Fibroblast of skin of left quadriceps (primary cell): ENCODE measurements around the gene PSMA5.
"Not testable (repeated sequence)": the region's sequence is repeated elsewhere in the genome, so short reads cannot be mapped to it uniquely, and the experiment has no call there.

ENCODE experiments used
- DNase-seq, 2 experiments: peaks; one replicate each; pipeline ENCODE4 v3.0.0-alpha.2; 2013; ENCODE audit warnings: low read depth in 2 of 2

PSMA5 gene

DNA sequence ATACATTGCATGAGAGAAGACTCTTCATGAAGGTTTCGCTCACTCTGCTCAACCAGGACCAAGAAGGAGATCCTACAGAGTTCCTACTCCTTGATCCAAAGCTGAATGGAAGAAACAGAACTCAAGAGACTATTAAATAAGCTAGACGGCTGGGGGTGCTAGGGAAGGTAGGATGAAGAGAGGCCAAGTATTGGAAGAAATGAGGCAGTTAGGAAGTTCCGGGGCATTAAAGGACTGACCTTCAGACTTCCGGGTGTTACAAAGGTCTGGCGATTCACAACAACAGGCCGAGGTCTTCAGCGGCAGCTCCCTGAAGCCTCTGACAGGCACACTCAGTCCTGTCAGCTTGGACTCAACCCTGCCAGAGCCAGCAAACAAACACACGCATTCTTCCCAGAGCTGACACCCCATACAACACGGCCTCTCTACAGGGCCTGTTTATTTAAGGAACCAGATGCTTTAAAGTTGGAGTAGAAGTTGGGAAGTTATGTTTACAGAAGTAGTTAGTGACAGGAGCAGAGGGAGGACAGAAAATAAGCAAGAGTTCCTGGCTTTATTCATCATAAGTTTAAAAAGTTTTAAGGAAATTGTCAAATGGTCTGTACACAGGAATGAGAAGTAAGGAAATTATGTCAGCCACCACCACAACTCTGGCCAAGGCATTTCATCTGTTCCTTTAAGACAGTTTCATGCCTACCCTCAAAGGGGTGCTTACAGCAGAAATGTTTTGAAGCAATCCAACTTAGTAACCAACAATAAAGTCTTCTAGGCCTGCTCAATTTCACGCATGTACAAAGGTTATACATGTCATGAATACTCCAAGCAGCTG lies 33.2 kb downstream of the PSMA5 start:
- DNase-seq, result no peak

DNA sequence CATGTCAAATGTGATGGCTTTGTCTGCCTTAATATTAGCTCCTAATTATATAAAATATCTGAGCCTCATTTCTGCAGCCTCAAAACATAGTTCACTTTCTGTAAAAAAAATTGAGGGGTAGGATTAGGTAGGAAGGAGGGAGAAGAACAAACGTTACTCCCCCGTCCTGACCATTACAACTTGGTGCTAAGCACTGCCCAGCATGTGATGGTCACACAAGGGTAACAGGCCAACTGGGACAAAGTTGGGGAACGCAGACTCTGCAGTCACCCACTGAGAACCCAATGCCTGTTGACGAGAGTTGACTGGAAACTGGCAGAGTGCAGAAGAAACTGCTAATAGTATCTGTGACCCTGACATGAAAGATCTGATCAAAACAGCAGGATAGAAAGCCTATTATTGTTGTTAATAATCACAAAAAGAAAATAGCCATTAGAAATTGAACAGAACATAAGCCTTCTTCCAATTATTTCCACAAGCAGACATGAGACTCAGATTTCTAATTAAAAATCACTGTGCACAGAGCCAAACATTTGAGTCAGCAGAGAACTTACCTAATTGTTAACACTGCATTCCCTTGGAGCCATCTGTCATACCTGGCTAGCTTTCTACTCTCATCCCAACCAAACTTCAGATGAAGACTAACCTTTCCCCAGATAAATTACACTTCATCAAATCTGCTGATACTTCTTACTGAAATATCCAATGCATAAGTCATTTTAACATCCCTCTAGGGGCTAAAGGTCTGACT lies 34.0 kb downstream of the PSMA5 start:
- DNase-seq, result no peak

DNA sequence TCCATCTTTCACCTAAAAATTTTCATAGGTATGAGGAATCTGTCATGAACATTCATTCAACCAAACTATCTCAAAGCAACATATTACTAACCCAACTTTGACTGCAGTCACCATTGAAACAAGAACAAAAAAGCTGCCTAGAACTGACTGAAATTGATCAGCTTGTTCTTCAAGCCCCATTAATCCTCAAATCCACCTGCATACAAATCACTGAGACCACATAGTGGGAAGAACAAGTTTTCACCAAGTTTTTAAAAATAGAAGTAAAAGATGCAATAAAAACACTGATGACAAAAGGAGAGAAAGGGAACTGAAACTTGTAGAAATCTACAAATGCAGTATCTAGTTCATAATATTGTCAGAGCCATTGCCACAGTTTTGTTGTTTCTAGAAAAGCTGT lies 34.6 kb downstream of the PSMA5 start:
- DNase-seq, result no peak

DNA sequence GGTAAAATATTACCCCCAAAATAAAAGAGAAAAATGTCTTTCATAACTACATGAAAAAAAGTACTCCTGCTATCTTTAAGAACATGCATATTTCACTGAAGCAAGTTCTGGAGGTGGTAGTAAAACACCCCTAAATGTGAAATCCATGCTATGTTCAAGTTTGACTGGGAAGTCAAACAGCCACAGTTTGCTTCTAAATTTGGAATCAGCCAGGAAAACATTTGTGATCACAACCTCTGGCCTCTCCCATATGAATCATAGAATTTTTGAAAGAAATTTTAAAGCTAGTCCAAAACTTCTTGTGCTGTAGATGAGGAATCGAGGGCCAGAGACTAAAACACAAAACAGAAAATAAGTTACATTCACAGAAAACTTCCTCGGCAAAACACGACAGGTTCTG lies 35.1 kb downstream of the PSMA5 start:
- no peak for DNase-seq

DNA sequence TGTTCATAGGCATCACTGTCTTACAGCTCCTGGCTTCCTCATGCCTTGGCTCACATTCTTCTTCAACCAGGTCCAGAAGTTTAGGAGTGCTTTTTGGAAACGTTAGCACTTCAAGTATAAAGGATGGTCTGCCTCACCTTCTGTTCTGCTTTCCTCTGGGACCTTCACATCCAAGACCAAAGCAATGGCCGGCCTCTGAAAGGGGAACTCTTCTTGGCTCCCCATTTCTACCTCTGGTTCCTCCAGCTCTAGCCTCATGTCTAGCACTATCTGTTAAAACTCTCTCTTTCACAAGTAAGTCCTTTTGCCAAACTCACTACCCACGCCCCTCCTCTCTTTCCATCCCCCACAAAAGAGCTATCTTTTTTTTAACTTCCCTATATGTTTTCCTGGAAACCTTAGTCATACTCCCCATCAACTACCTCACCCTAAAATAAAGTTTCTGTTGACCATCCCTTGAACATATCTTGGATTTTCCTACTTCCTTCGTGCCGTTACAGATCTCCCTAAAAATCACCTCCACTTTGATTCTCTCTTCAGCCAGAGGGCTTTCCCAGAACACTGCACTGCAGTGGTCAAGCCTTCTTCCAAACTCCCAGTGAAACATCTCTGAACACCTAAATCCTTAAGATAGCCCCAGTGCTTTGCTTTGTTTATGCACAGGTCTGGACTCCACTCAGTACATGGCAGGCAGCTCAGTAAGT lies 36.5 kb downstream of the PSMA5 start:
- DNase-seq, result no peak

DNA sequence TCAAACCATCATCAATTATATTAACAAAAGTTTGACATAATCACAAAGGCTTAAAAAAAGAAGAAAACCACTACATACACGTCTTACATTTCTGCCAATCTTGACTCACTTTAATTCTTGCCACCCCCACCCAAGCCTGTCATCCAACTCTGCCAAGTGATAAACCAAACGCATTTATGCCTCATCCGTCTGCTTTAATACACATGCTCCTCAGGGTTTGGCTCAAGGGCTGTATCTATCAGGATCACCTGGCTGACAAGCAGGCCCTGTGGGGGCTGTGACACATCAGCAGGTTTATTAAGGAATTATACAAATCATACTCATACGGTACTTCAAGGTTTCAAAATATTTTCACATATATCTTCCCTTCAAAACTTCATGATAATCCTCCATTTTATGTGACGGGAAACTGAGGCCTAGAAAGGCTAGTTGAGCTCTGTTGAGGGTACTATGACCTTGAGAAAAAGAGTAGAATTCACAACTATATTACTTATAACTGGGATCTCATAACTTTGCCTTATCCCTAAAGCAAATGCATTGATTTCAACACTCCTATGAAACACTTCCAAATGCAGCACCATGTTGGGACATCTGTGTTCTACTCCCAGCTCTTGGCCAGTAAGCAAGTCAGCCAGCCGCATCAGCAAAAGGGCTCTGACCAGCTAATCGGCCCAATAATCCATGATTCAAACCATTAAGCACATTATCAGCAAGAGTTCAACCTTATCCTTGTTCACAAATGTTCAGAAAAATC lies 37.2 kb downstream of the PSMA5 start:
- no peak for DNase-seq

DNA sequence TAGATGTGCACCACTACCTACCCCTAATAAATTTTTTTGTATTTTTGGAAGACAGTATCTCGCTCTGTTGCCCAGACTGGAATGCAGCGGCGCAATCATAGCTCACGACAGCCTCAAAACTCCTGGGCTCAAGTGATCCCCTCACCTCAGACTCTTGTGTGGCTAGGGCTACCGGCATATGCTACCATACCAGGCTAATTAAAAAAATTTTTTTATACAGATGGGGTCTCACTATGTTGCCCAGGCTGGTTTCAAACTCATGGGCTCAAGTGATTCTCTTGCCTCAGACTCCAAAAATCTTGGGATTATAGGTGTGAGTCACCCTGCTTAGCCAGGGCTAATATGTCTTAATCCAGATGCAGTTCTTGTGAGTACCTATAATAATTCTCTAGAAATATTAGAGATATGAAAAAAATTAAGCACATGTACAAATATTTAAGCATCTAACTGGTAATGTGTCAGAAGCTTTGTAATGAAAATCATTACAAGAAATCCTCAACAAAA lies 38.0 kb downstream of the PSMA5 start:
- no peak for DNase-seq

DNA sequence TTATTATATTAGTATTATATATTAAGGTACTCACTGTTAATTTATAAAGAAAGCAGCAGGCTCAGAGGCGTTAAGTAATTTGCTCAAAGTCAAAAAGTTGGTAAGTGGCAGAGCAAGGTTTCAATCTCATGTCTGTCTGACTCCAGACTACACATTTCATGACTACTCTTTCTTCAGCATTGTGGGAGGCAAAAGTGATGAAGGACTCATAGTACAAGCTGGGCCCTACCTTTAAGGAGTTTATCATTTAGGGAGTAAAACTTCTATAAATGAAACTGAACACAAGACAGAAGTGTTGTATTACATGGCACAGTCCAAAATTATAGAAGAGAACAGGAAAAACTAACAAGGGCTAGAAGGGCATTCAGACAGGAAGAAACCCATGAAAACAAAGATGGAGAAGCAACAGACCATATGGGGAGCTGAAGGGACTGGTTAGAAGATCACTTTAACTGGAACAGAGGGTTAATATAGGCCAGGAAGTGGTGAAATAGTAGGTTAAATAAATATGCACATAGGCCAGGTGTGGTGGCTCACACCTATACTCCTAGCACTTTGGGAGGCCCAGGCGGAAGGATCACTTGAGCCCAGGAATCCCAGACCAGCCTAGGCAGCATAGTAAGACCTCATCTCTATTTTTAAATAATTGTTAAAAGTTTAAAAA lies 40.1 kb downstream of the PSMA5 start:
- no peak for DNase-seq

DNA sequence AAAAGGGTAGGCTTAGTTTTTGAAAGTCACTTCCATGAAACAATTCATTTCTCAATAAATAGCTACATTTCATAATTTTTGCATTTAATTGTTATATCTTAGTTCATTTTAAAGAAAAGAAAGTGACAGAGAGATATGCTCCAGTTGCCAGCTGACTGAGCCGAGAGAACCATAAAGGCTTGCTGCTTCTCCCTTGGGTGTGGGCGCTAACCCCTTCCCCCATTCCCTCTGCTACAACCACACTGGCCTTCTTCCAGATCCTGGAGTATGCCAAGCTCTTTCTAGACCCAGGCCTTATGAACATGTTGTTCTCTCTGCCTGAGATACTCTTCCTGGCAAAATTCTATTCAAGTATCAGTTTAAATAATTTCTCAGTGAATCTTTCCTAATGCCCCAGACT lies 40.8 kb downstream of the PSMA5 start:
- no peak for DNase-seq

DNA sequence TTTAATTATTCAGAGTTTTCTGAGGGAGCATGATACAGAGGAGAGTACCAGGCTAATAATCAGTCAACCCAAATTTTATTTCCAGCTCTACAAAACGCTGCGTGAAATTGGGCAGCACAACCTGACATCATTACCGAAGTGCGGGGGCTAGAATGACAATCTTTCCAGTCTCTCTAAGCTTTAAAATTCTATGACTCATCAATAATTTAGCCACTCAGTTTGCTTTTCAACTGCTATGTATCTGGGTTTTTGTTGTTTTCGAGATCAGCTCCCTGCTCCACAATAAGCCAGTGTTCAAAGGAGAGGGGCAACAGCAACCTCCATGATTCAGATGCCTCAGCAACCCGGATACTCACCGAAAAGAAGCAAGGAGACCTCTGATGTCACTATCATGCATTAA lies 42.4 kb downstream of the PSMA5 start:
- DNase-seq, result no peak

DNA sequence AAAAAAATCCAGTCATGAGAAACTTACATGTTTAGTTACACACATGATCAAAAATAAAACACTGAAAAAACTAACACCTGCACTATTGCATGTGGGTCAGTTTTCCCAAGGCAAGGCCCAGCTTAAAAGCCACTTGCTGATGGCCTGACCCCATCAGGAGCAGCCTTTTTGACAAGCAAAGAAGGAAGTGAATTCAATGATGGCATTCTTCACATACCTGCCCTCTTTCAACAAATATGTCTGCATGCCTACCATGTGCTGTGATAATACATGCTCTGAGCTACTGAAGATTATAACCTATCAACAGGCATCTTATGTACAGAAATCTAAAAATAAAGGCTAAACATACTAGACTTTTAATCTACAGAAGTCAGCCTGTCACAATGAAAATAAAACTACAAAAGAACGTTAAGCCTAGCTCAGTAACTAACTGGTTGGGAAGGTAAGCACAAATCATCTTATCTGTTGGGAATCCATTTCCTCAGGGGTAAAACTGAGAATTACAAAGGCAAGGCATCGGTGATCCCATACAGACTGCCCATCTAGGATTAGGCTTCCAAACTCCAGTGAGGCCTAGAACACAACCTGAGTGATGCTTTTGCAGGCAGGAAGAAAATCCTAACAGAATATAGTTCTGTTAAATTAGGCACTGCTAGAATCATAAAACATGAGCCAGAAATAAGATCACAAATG lies 43.0 kb downstream of the PSMA5 start:
- no peak for DNase-seq

DNA sequence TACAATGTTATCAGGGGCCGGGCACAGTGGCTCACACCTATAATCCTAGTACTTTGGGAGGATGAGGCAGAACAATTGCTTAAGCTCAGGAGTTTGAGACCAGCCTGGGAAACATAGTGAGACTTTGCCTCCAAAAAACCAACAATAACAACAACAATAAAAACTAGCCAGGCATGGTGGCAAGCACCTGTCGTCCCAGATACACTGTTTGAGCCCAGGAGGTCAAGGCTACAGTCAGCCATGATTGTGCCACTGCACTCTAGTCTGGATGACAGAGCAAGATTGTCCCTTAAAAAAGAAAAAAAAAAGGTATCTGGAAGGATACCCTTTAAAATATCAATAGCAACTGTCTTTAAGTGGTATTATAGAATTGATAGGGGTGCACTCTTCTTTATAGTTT lies 44.7 kb downstream of the PSMA5 start:
- DNase-seq, result no peak

DNA sequence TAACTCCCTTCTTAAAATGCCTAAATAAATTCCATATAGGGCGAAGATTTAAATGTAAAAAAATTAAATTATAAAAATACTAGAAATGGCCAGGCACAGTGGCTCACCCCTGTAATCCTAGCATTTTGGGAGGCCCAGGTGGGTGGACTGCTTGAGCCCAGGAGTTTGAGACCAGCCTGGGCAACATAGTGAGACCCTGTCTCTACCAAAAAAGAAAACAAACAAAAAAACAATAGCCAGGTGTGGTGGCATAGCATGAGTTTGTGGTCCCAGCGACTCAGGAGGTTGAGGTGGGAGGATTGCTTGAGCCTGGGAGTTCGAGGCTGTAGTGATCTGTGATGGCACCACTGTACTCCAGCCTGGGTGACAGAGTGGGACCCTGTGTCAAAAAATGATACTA lies 46.3 kb downstream of the PSMA5 start:
- no peak for DNase-seq

DNA sequence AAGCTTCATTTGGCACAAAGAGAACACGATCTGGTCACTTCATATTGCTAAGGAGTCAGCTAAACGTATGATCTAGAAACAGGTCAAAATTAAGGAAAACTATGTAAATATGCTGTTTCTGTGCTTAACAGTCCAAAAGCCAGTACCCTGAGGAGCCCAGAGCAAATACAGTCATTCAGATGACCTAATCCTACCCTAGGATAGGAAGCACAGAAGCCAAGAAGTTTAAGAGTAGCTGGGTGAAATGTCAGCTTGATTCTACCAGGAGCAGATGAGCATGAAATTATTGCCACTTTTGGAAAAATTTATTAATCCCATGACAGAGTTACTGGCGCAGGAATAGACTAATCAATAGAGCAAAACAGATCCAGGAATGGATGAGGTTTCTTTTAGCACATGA lies 46.8 kb downstream of the PSMA5 start:
- no peak for DNase-seq

DNA sequence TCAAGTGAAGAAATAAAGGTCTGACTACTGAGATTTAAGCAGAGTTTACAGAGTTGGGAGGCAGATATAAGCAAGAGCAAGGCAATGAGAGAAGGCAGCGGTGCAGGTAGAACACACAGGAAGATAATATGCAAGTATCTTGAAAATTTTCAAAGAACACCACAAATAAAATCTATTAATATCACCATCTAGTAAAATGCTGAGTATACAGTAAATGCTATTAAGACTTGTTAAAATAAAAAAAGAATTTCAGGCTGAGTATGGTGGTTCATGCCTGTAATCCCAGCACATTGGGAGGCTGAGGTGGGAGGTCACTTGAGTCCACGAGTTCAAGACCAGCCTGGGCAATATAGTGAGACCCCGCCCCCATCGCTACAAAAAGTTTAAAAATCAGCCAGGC lies 48.5 kb downstream of the PSMA5 start:
- DNase-seq, result no peak

DNA sequence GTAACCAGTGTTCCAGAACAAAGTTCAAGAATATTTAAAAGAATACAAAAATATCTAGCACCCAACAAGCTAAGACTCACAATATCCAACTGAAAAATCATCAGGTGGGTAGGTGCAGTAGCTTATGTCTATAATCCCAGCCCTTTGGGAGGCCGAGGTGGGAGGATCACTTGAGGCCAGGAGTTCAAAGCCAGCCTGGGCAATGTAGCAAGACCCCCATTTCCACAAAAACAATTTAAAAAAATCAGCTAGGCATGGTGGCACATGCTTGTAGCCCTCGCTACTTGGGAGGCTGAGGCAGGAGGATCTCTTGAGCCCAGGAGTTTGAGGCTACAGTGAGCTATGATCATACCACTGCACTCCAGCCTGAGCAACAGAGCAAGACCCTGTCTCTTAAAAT lies 52.6 kb downstream of the PSMA5 start:
- DNase-seq, result not testable (repeated sequence)

DNA sequence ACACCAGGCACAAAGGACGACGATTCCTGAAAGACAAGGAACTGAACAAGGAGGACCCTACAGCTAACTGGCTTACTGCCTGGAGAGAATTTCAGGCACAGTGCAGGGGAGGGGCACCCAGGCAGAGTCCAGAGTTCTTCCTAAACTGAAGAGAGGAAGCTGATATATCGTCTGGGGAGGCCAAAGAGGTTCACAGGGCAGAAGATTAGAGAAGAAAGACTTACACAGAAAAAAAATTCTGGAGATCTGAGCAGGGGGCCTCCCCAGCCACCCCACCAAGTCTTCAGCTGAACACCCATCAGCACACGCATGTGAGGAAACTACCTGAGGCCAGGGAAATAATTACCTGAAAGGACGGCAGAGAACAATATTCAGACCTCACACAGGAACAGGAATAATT lies 53.1 kb downstream of the PSMA5 start:
- DNase-seq, result no peak

DNA sequence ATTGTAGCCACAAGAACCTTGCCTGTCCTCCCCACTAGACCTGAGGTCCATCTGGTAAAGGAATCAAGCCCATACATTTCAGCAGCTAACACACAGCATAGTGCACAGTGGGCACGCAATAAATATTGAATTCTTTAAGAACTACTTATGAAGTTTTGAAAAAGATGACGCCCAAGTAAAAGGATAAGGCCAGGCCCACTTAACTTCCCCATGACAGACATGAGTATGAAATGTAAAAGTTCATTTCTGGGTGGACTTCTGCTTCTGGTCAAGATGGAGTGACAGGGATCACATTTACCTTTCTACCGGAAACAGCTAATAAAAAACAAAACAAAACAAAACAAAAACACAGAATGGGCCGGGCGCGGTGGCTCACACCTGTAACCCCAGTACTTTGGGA lies 54.0 kb downstream of the PSMA5 start:
- DNase-seq, result no peak

DNA sequence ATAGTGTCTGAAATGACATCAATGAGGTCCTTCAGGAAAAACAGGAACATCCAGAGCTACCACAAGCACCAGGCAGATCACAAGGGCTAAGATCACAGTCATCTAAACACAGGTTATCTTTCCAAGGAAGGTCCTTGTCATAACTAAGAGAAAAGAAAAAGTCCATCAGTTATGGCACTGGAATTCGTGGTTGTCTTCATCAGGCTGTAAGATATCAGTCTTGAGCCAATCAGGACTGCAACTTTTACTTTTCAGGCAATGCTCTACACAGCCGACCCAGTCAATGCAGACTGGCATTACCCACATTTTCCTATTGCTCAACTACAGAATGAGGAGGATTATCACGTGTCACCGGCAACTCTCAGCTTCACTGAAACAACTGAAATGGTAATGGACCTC lies 54.9 kb downstream of the PSMA5 start:
- DNase-seq, result no peak

DNA sequence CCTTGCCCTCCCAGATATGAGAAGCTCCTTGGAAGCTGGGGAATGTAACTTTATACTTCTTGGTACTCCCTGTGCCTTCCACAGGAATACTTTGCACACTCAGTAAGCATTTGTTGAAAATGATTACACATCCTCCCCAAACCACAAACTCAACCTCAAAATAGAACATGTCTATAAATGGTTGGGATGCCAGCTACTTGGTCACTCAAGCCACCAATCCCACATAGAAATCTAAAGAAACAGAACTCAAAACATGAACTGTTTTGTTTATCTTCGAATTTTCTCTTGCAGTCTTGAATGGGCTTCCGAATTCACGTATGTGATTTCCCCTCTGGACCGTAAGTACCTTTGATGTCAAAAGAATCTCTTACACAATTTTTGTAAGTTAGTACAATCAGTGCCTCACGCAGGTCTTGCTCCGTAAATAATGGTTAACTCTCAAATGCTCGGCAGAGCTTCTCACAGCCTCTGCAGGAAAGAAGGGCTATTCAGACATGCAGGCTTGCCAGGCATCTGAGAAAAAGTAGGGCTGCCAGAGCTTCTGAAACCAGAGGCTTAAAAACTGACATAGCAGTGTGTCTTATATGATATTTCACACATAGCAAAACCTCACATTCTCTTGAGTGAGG lies 55.4 kb downstream of the PSMA5 start:
- peak; percentile 91 to 92 for DNase-seq
